NT2/D1 (cell line): ENCODE measurements around the gene ZNF497.

ENCODE experiments used
- DNase-seq: peaks from one replicate; pipeline ENCODE4 v3.0.0-alpha.2; 2011; ENCODE audit warnings: low read depth, low spot score
- H3K27me3 ChIP-seq: 2 replicates; pipeline ENCODE4 v1.6.0; 2011; ENCODE audit warnings: mild to moderate bottlenecking; ENCODE audit not compliant: insufficient read length, insufficient read depth
- H3K36me3 ChIP-seq: 2 replicates; pipeline ENCODE4 v1.6.1; 2011; ENCODE audit warnings: mild to moderate bottlenecking, low read length, mixed read lengths; ENCODE audit not compliant: insufficient read depth, insufficient read length
- H3K4me1 ChIP-seq: 2 replicates; pipeline ENCODE4 v1.5.1; 2011; ENCODE audit not compliant: insufficient read depth, insufficient read length
- H3K4me3 ChIP-seq: 2 replicates; pipeline ENCODE4 v1.5.1; 2011; ENCODE audit warnings: low read depth; ENCODE audit not compliant: insufficient read length
- H3K9ac ChIP-seq: 2 replicates; pipeline ENCODE4 v1.6.0; 2011; ENCODE audit warnings: low read depth; ENCODE audit not compliant: insufficient read length
- H3K9me3 ChIP-seq: 2 replicates; pipeline ENCODE4 v1.5.1; 2011; ENCODE audit warnings: mild to moderate bottlenecking, low read length; ENCODE audit not compliant: insufficient read depth
- SUZ12 ChIP-seq: IDR thresholded peaks from 2 replicates; pipeline ENCODE4 v1.6.1; 2011; ENCODE audit not compliant: insufficient read length, insufficient read depth; ENCODE audit errors: extremely low read depth
- YY1 ChIP-seq: IDR thresholded peaks from 2 replicates; pipeline ENCODE4 v1.6.1; 2011; ENCODE audit not compliant: insufficient read length, insufficient read depth
- ZNF274 ChIP-seq: IDR thresholded peaks from 2 replicates; pipeline ENCODE4 v1.6.1; 2011; ENCODE audit warnings: mild to moderate bottlenecking, low read depth, low read length

Gene ZNF497

GRCh38 chr19:58396691-58397532 lies 34.4 kb upstream of the ZNF497 start:
- peaks cover 14% of the 10 kb centered on the region for H3K4me1 ChIP-seq
- peaks cover 50% of the 10 kb centered on the region for H3K36me3 ChIP-seq
- no peak overlapping the region for H3K9ac ChIP-seq
- no peak overlapping the region for H3K4me3 ChIP-seq
- TF ChIP-seq YY1: no peak
- TF ChIP-seq ZNF274: no peak
- no peak for TF ChIP-seq SUZ12
- H3K27me3 ChIP-seq: no peaks in the 10 kb centered on the region
- DNase-seq: no peak
- no peaks in the 10 kb centered on the region for H3K9me3 ChIP-seq

GRCh38 chr19:58395979-58396627 lies 33.6 kb upstream of the ZNF497 start:
- H3K4me3 ChIP-seq: no peak overlapping the region
- no peak overlapping the region for H3K9ac ChIP-seq

GRCh38 chr19:58395220-58395978 lies 32.8 kb upstream of the ZNF497 start, which contains the start of gene RNF225:
RNF225 (plus strand) TSS chr19:58395656; CDS start chr19:58396090, 434 bp downstream.
- Histone ChIP-seq H3K4me1 (peaks cover 11% of the 10 kb centered on the region), H3K9me3 (no peaks in the 10 kb centered on the region), H3K36me3 (peaks cover 65% of the 10 kb centered on the region), H3K9ac (no peak within 1 kb of the TSS), H3K27me3 (no peaks in the 10 kb centered on the region), H3K4me3 (no peak within 1 kb of the TSS)
- no peak for TF ChIP-seq SUZ12
- DNase-seq: no peak

More at GRCh38 chr19:58395979-58396627, 33.6 kb upstream of the ZNF497 start:
- Histone ChIP-seq H3K36me3 (peaks cover 58% of the 10 kb centered on the region), H3K4me1 (peaks cover 14% of the 10 kb centered on the region), H3K27me3 (no peaks in the 10 kb centered on the region), H3K9me3 (no peaks in the 10 kb centered on the region)
- no peak for DNase-seq
- TF ChIP-seq SUZ12 (no peak), YY1 (no peak), ZNF274 (no peak)

GRCh38 chr19:58394821-58395219 lies 32.3 kb upstream of the ZNF497 start:
- Histone ChIP-seq H3K9me3 (no peaks in the 10 kb centered on the region), H3K36me3 (peaks cover 69% of the 10 kb centered on the region), H3K4me1 (peaks cover 11% of the 10 kb centered on the region), H3K4me3 (no peak overlapping the region), H3K27me3 (no peaks in the 10 kb centered on the region), H3K9ac (no peak overlapping the region)
- no peak for TF ChIP-seq YY1
- TF ChIP-seq SUZ12: no peak
- TF ChIP-seq ZNF274: no peak
- no peak for DNase-seq

GRCh38 chr19:58393725-58394033 lies 31.1 kb upstream of the ZNF497 start:
- Histone ChIP-seq H3K4me1 (peaks cover 11% of the 10 kb centered on the region), H3K4me3 (no peak overlapping the region), H3K9ac (no peak overlapping the region), H3K27me3 (no peaks in the 10 kb centered on the region), H3K36me3 (peaks cover 77% of the 10 kb centered on the region), H3K9me3 (no peaks in the 10 kb centered on the region)
- DNase-seq: no peak
- TF ChIP-seq SUZ12: no peak
- TF ChIP-seq ZNF274: no peak
- no peak for TF ChIP-seq YY1

- no peaks in the 10 kb centered on the region for H3K27me3 ChIP-seq
- no peak overlapping the region for H3K9ac ChIP-seq
- no peak for TF ChIP-seq YY1
- TF ChIP-seq ZNF274: no peak
- no peak for TF ChIP-seq SUZ12
- DNase-seq: no peak
- no peaks in the 10 kb centered on the region for H3K9me3 ChIP-seq
- H3K4me3 ChIP-seq: no peak overlapping the region
- H3K36me3 ChIP-seq: peaks cover 81% of the 10 kb centered on the region
- H3K4me1 ChIP-seq: peaks cover 10% of the 10 kb centered on the region
These were observed 30.6 kb upstream of the ZNF497 start for GRCh38 chr19:58392945-58393724.

- H3K36me3 ChIP-seq: peaks cover 49% of the 10 kb centered on the region
- TF ChIP-seq SUZ12 (no peak), ZNF274 (no peak), YY1 (no peak)
- no peaks in the 10 kb centered on the region for H3K27me3 ChIP-seq
- H3K4me3 ChIP-seq: peak overlapping the region; percentile 91
- peak overlapping the region; percentile 99 for H3K9ac ChIP-seq
- DNase-seq: no peak
- no peaks in the 10 kb centered on the region for H3K9me3 ChIP-seq
- H3K4me1 ChIP-seq: peaks cover 8% of the 10 kb centered on the region
These were observed 25.6 kb upstream of the ZNF497 start for GRCh38 chr19:58388175-58388526.
